Measurements from ENCODE around the gene ZNF827.
A peak's percentile ranks its signal among the peaks of the same experiment; 100 is the strongest.

ZNF827 gene

GRCh38 chr4:145876531-145877180 is 62.0 kb downstream of the ZNF827 start:
- H3K4me3 ChIP-seq (ENCODE audit: low read depth, low read length) = no peak overlapping the region
- TF ChIP-seq CTCF (IDR thresholded peaks at IDR 0.05; ENCODE audit: insufficient read depth, low read depth, low read length, missing control alignments) = no peak
- no peak for DNase-seq (ENCODE audit: low read depth)

DNA sequence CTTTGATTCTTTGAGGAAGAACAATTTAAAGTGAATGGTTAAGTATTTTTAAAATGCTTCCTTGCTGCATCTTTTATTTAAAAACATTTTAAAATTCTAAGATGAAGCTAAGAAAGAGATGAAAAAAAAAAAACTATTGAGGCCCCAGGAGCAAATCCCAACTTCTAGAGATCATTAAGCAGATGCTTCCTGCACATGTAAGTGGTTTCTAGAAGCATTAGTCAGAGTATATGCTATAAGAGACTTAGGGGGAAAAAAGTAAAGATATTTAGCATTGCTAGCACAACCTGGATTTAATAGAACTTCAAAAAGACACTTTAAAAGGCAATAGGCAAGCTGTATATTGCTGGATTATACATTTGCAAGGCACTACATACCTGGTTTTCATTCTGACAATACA is 64.7 kb downstream of the ZNF827 start:
- DNase-seq (ENCODE audit: low read depth) = no peak
- no peak overlapping the region for H3K4me3 ChIP-seq (ENCODE audit: low read depth, low read length)
- TF ChIP-seq CTCF (IDR thresholded peaks at IDR 0.05; ENCODE audit: insufficient read depth, low read depth, low read length, missing control alignments) = no peak

DNA sequence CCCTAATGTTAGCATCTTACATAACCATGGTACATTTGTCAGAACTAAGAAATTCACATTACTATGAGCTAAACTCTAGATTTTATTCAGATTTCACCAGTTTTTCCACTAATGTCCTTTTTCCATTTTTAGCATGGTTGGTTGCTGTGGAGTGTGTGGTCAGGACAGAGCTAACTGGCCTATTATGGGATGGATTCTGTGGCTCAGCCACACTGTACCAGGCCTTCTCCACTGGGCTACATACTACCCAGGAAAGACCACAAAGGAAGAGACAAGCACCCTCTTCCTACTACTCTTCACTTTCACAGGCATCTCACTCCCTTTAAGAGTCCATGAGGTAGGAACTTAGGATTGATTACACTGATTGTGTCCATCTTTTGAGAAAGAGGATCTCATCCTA is 67.4 kb downstream of the ZNF827 start:
- no peak for TF ChIP-seq CTCF (IDR thresholded peaks at IDR 0.05; ENCODE audit: insufficient read depth, low read depth, low read length, missing control alignments)
- DNase-seq (ENCODE audit: low read depth) = no peak

DNA sequence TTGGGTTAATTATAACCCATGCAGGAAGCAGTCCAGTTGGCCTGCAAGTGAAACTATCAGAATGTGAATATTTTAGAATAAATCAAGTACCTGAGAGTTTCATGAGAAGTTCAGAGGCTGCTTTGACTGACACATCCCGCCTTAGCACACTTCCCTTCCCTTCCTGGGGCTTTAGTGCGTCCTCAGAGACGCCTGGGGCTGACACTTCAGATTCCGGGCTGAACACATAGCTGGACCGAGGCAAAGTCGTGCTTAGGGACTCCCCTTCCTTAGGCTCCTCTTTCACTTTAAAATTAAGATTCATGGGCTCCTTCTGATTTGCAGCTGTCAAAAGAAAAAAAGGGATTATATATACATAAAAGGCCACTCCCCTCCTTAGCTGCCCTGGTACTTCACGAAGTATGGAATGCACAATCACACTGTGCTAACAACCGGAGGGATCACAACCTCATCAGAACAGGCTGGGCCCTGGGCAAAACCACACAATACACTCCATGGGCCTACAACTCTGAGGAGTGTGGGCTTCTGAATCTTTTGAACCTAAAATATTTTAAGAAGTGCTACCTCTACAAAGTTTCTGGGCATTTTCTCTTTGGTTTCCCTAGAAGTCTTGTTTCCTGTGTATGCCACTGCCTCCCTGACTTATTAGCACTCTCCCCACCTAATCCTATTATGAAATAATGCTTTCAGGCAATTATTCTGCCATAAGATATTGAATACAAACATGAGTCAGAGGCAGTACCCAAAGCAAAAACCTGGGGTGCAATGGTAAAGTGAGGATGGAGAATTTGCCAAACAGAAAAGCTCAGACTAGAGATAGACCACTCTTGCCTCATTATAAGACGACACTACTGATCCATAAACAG is 68.2 kb downstream of the ZNF827 start:
- no peak for TF ChIP-seq CTCF (IDR thresholded peaks at IDR 0.05; ENCODE audit: insufficient read depth, low read depth, low read length, missing control alignments)
- peak; percentile 56 for DNase-seq (ENCODE audit: low read depth)
- no peak overlapping the region for H3K4me3 ChIP-seq (ENCODE audit: low read depth, low read length)

More for the DNA sequence above, 67.4 kb downstream of the ZNF827 start:
- H3K4me3 ChIP-seq (ENCODE audit: low read depth, low read length) = no peak overlapping the region

DNA sequence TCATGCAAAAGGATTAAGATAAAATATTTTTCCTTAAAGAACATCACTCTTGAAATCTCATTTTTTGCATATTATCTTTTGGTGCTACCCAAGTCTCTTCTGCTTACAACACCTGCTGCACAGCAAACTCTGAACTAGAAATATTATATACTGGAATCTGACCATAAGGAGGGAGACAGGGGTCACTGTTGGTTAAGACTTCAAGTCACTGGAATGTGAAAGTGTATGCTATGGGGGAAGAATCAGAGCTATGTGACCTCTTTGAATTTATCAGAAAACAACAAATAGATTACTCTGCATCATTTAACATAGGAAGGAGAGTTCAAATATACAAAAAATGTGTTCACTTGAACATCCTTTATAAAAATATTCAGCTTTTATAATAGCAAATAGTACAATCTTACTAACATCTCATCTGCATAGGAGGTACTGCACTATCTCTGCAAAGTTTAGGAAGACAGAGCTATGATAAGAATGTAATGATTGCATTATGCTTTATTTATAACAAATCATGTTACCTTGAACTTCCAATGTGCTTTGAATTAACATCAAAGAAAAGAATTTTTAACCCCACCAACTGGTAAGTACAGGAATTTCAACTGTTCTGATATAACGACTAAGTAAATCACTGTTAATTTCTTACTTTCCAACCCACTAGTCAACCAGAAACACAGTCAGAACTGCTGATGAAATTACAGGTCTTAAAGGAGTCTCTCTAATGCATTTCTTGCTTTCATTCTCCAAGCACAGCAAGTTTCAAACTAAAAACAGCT is 69.8 kb downstream of the ZNF827 start:
- peak; percentile 72 for DNase-seq (ENCODE audit: low read depth)
- no peak for TF ChIP-seq CTCF (IDR thresholded peaks at IDR 0.05; ENCODE audit: insufficient read depth, low read depth, low read length, missing control alignments)
- H3K4me3 ChIP-seq (ENCODE audit: low read depth, low read length) = no peak overlapping the region

- no peak for DNase-seq (ENCODE audit: low read depth)
- H3K4me3 ChIP-seq (ENCODE audit: low read depth, low read length) = no peak overlapping the region
- TF ChIP-seq CTCF (IDR thresholded peaks at IDR 0.05; ENCODE audit: insufficient read depth, low read depth, low read length, missing control alignments) = no peak
These were observed 71.2 kb downstream of the ZNF827 start for GRCh38 chr4:145867406-145867805.

All from GM12865 (cell line).